H9 (cell line): ENCODE measurements around the gene PDE2A. TPM values are rescaled to one million over a fixed set of nuclear protein-coding genes. Genes with fewer than 3 reads are reported as not detected.

ENCODE experiments used
- DNase-seq: peaks from one replicate; pipeline ENCODE4 v3.0.0-alpha.2; 2017
- H2AFZ ChIP-seq: one replicate; pipeline ENCODE4 v1.6.1; 2013; ENCODE audit warnings: mild to moderate bottlenecking, low read length, control low read depth, moderate library complexity
- H2AK5ac ChIP-seq: 2 replicates; pipeline ENCODE4 v1.6.1; 2013; ENCODE audit warnings: low read length, control low read depth, mixed read lengths; ENCODE audit not compliant: insufficient read length
- H2BK120ac ChIP-seq: one replicate; pipeline ENCODE4 v1.6.1; 2013; ENCODE audit warnings: low read depth, mild to moderate bottlenecking, low read length, control low read depth, inconsistent platforms; ENCODE audit not compliant: poor library complexity, severe bottlenecking
- H2BK12ac ChIP-seq: 2 replicates; pipeline ENCODE4 v1.6.1; 2013; ENCODE audit warnings: low read length, control low read depth, mixed read lengths, low read depth; ENCODE audit not compliant: insufficient read length
- H2BK15ac ChIP-seq: 2 replicates; pipeline ENCODE4 v1.6.1; 2013; ENCODE audit warnings: low read depth, low read length, control low read depth
- H2BK20ac ChIP-seq: one replicate; pipeline ENCODE4 v1.6.1; 2013; ENCODE audit warnings: low read depth, mild to moderate bottlenecking, low read length, control low read depth, inconsistent platforms; ENCODE audit not compliant: poor library complexity, severe bottlenecking
- H2BK5ac ChIP-seq: 2 replicates; pipeline ENCODE4 v1.6.1; 2013; ENCODE audit warnings: low read length, control low read depth, mixed read lengths; ENCODE audit not compliant: insufficient read length
- H3K14ac ChIP-seq: 2 replicates; pipeline ENCODE4 v1.6.1; 2013; ENCODE audit warnings: low read length, control low read depth; ENCODE audit not compliant: insufficient read depth
- H3K18ac ChIP-seq: 2 replicates; pipeline ENCODE4 v1.6.1; 2013; ENCODE audit warnings: low read depth, mild to moderate bottlenecking, mixed read lengths, low read length, control low read depth; ENCODE audit not compliant: insufficient read length
- H3K23ac ChIP-seq: 2 replicates; pipeline ENCODE4 v1.6.1; 2013; ENCODE audit warnings: low read length, control low read depth, mixed read lengths, low read depth; ENCODE audit not compliant: insufficient read length
- H3K23me2 ChIP-seq: 2 replicates; pipeline ENCODE4 v1.6.1; 2013; ENCODE audit warnings: low read depth, mild to moderate bottlenecking, mixed read lengths, low read length, control low read depth; ENCODE audit not compliant: insufficient read length, poor library complexity, severe bottlenecking
- H3K27ac ChIP-seq: 2 replicates; pipeline ENCODE4 v1.5.1; 2013; ENCODE audit warnings: low read length, control low read depth, mixed read lengths, low read depth; ENCODE audit not compliant: insufficient read length
- H3K27me3 ChIP-seq: 2 replicates; pipeline ENCODE4 v1.6.1; 2013; ENCODE audit warnings: low read length, control low read depth, inconsistent platforms; ENCODE audit not compliant: insufficient read depth
- H3K4ac ChIP-seq: 2 replicates; pipeline ENCODE4 v1.6.1; 2013; ENCODE audit warnings: low read depth, mild to moderate bottlenecking, control low read depth, inconsistent platforms, low read length, moderate library complexity
- H3K4me1 ChIP-seq: 2 replicates; pipeline ENCODE4 v1.6.1; 2013; ENCODE audit warnings: low read length, control low read depth, inconsistent platforms; ENCODE audit not compliant: insufficient read depth
- H3K4me2 ChIP-seq: 2 replicates; pipeline ENCODE4 v1.6.1; 2013; ENCODE audit warnings: low read length, control low read depth, mixed read lengths; ENCODE audit not compliant: insufficient read length, insufficient read depth
- H3K56ac ChIP-seq: 2 replicates; pipeline ENCODE4 v1.6.1; 2013; ENCODE audit warnings: low read depth, mild to moderate bottlenecking, mixed read lengths, low read length, control low read depth; ENCODE audit not compliant: insufficient read length
- H3K79me1 ChIP-seq: 2 replicates; pipeline ENCODE4 v1.6.1; 2013; ENCODE audit warnings: low read depth, mild to moderate bottlenecking, moderate library complexity, low read length, control low read depth, inconsistent platforms; ENCODE audit not compliant: insufficient read depth, poor library complexity, severe bottlenecking
- H3K79me2 ChIP-seq: 2 replicates; pipeline ENCODE4 v1.6.1; 2013; ENCODE audit warnings: low read length, control low read depth, inconsistent platforms; ENCODE audit not compliant: insufficient read depth
- H3K9ac ChIP-seq: 2 replicates; pipeline ENCODE4 v1.6.1; 2013; ENCODE audit warnings: low read length, control low read depth, mixed read lengths; ENCODE audit not compliant: insufficient read length; ENCODE audit errors: extremely low read depth
- H3K9me3 ChIP-seq: one replicate; pipeline ENCODE4 v1.6.1; 2013; ENCODE audit warnings: low read depth, low read length, inconsistent platforms; ENCODE audit not compliant: control insufficient read depth
- H3T11ph ChIP-seq: one replicate; pipeline ENCODE4 v1.6.1; 2013; ENCODE audit warnings: mild to moderate bottlenecking, low read length, control low read depth, inconsistent platforms
- H4K20me1 ChIP-seq: one replicate; pipeline ENCODE4 v1.6.1; 2013; ENCODE audit not compliant: control insufficient read depth, insufficient read length, insufficient read depth
- H4K5ac ChIP-seq: 2 replicates; pipeline ENCODE4 v1.6.1; 2013; ENCODE audit warnings: low read depth, mild to moderate bottlenecking, mixed read lengths, low read length, control low read depth; ENCODE audit not compliant: insufficient read length
- H4K8ac ChIP-seq: replicated peaks from 2 replicates; pipeline ENCODE4 v1.6.1; 2013; ENCODE audit warnings: low read length, control low read depth, mixed read lengths, low read depth; ENCODE audit not compliant: insufficient read length
- H4K91ac ChIP-seq: 2 replicates; pipeline ENCODE4 v1.6.1; 2013; ENCODE audit warnings: low read depth, mild to moderate bottlenecking, moderate library complexity, mixed read lengths, low read length, control low read depth; ENCODE audit not compliant: insufficient read length
- H3K27ac Mint-ChIP-seq, 3 experiments: 2 replicates in 2 of 3; 3 replicates in 1 of 3; pipeline ENCODE4 v1.8.0; 2020 to 2021; ENCODE audit warnings: mixed read lengths in 3 of 3, mild to moderate bottlenecking in 1 of 3, moderate library complexity in 1 of 3
- H3K27me3 Mint-ChIP-seq: 2 replicates; pipeline ENCODE4 v1.8.0; 2021; ENCODE audit warnings: low read depth, mild to moderate bottlenecking, moderate library complexity, mixed read lengths
- H3K36me3 Mint-ChIP-seq, 3 experiments: 2 replicates in 2 of 3; 3 replicates in 1 of 3; pipeline ENCODE4 v1.8.0; 2020 to 2021; ENCODE audit warnings: low read depth in 3 of 3, mixed read lengths in 3 of 3; ENCODE audit not compliant: insufficient read depth in 1 of 3
- H3K4me1 Mint-ChIP-seq, 2 experiments: 2 replicates each; pipeline ENCODE4 v1.8.0; 2020; ENCODE audit warnings: mixed read lengths in 2 of 2
- H3K4me3 Mint-ChIP-seq, 2 experiments: 2 replicates in 1 of 2; 3 replicates in 1 of 2; pipeline ENCODE4 v1.8.0; 2020 to 2021; ENCODE audit warnings: mild to moderate bottlenecking in 2 of 2, mixed read lengths in 2 of 2, moderate library complexity in 1 of 2
- H3K9me3 Mint-ChIP-seq, 2 experiments: 2 replicates in 1 of 2; 3 replicates in 1 of 2; pipeline ENCODE4 v1.8.0; 2020; ENCODE audit warnings: mild to moderate bottlenecking in 2 of 2, mixed read lengths in 2 of 2, moderate library complexity in 1 of 2
- CTCF ChIP-seq: fragments of 200-600 bp; sonication (generic); conservative IDR thresholded peaks from 3 replicates; pipeline ENCODE4 v1.8.0; 2021; ENCODE audit warnings: antibody characterized with exemption, mild to moderate bottlenecking
- WGBS: extraction: QIAGEN DNeasy Blood & Tissue Kit; methylation state at CpG from one replicate; pipeline ENCODE4 v1.1.7; 2013; ENCODE audit warnings: missing lambda C conversion rate, low lambda C conversion rate, mixed read lengths; ENCODE audit not compliant: insufficient read length; ENCODE audit errors: extremely low coverage; 5-methylcytosine and 5-hydroxymethylcytosine counted together
- total RNA-seq: library from RNA; stranded (reverse); gene quantifications from 2 replicates; pipeline ENCODE4 v1.2.1, GENCODE V29; 2021

Gene PDE2A
- total RNA-seq, 1 experiment from 2014 or later: 3.4 TPM

GRCh38 chr11:72606748-72607468 is 67.3 kb downstream of the PDE2A start:
- Histone ChIP-seq H3K4ac (no peak overlapping the region), H3K56ac (no peak overlapping the region), H3K79me2 (no peaks in the 10 kb centered on the region), H3K9me3 (no peaks in the 10 kb centered on the region), H2BK15ac (no peak overlapping the region), H3K18ac (no peak overlapping the region), H2BK12ac (no peak overlapping the region), H2BK5ac (no peak overlapping the region), H3K27me3 (no peaks in the 10 kb centered on the region; the same call in 1 of the 2 replicates), H3K27ac (no peak overlapping the region), H2BK120ac (no peak overlapping the region), H3K14ac (no peak overlapping the region), H2BK20ac (no peak overlapping the region), H3K4me1 (no peaks in the 10 kb centered on the region), H2AFZ (no peak overlapping the region), H3T11ph (no peak overlapping the region), H4K5ac (no peak overlapping the region), H3K79me1 (no peaks in the 10 kb centered on the region), H3K23ac (no peak overlapping the region), H3K4me2 (no peak overlapping the region), H3K23me2 (no peaks in the 10 kb centered on the region), H2AK5ac (no peak overlapping the region), H4K8ac (no peak overlapping the region), H4K91ac (no peak overlapping the region), H3K9ac (no peak overlapping the region), H4K20me1 (no peaks in the 10 kb centered on the region)
- no CpG with 5 or more reads among the region's 13 CpGs for whole genome bisulfite sequencing
- Mint-ChIP-seq H3K4me1 (no peaks in the 10 kb centered on the region), H3K4me3 (no peak overlapping the region), H3K27ac (0 out of 7 replicates have a peak overlapping the region, but pooled peaks of 1 of the 3 experiments have one; percentile 12), H3K9me3 (no peaks in the 10 kb centered on the region), H3K36me3 (no peaks in the 10 kb centered on the region), H3K27me3 (peaks cover 41% of the 10 kb centered on the region)
- no peak for TF ChIP-seq CTCF
- DNase-seq: no peak
